ENCODE results near the gene SPATA31D1. TPM values are rescaled to one million over a fixed set of nuclear protein-coding genes. Genes with fewer than 3 reads are reported as not detected.

Gene SPATA31D1
- total RNA-seq, 1 donor from 2014 or later: not detected

DNA sequence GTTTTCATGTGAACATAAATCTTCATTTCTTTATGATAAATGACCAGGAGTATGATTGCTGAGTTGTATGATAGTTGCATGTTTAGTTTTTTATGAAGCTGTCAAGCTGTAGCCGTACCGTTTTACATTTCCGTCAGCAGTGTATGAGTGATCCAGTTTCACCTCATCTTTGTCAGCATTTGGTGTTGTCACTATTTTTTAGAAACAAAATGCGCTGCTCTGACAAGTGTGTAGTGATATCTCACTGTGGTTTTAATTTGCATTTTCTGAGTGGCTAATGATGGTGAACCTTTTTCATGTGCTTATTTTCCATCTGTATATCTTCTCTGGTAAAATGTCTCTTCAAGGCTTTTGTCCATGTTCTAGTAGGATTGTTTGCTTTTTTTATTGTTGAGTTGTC lies 6.7 kb upstream of the SPATA31D1 start:
- no peaks in the 10 kb centered on the region for H3K36me3 ChIP-seq (ENCODE audit: control insufficient read depth, insufficient read depth, low read length)
- no peaks in the 10 kb centered on the region for H3K27me3 ChIP-seq (ENCODE audit: control insufficient read depth, insufficient read depth, low read length)
- H3K4me3 ChIP-seq (ENCODE audit: low read depth, low read length): no peak overlapping the region
- DNase-seq (ENCODE audit: low read depth) (no peak), FAIRE-seq (no peak)
- no peak for TF ChIP-seq CTCF (IDR thresholded peaks at IDR 0.05; ENCODE audit: insufficient read depth, low read length, severe bottlenecking)

GRCh38 chr9:81984928-81985327 lies 3.6 kb upstream of the SPATA31D1 start:
- no peaks in the 10 kb centered on the region for H3K27me3 ChIP-seq (ENCODE audit: control insufficient read depth, insufficient read depth, low read length)
- no peaks in the 10 kb centered on the region for H3K36me3 ChIP-seq (ENCODE audit: control insufficient read depth, insufficient read depth, low read length)
- TF ChIP-seq CTCF (IDR thresholded peaks at IDR 0.05; ENCODE audit: insufficient read depth, low read length, severe bottlenecking): no peak
- no peak overlapping the region for H3K4me3 ChIP-seq (ENCODE audit: low read depth, low read length)
- no peak for FAIRE-seq
- DNase-seq (ENCODE audit: low read depth): no peak

- no peak for DNase-seq (ENCODE audit: low read depth)
- no peak for TF ChIP-seq CTCF (IDR thresholded peaks at IDR 0.05; ENCODE audit: insufficient read depth, low read length, severe bottlenecking)
- no peak overlapping the region for H3K4me3 ChIP-seq (ENCODE audit: low read depth, low read length)
- FAIRE-seq: no peak
- H3K27me3 ChIP-seq (ENCODE audit: control insufficient read depth, insufficient read depth, low read length): no peaks in the 10 kb centered on the region
- no peaks in the 10 kb centered on the region for H3K36me3 ChIP-seq (ENCODE audit: control insufficient read depth, insufficient read depth, low read length)
Measured at GRCh38 chr9:81986051-81986450, 2.5 kb upstream of the SPATA31D1 start.

DNA sequence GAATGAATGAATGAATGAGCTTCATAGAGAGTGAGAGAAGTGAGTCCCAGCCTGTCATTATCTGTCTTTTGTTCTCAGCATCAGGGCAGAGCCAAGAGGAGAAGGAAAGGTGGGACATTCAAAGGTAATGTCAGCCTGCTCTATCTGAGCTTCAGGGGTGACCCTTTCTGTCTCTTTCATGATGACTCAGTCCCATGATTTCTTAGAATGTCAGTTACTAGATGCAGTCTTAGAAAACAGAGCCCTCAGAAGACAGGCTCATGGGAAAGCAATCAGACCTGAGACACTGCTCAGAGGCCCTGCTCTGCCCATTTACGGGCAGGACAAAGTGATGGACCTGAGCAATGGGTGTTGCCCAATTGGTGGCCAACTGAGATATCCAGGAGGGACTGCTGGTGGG lies 1.1 kb downstream of the SPATA31D1 start:
- TF ChIP-seq CTCF (IDR thresholded peaks at IDR 0.05; ENCODE audit: insufficient read depth, low read length, severe bottlenecking): no peak
- no peak overlapping the region for H3K4me3 ChIP-seq (ENCODE audit: low read depth, low read length)
- FAIRE-seq: no peak
- no peak for DNase-seq (ENCODE audit: low read depth)
- no peaks in the 10 kb centered on the region for H3K27me3 ChIP-seq (ENCODE audit: control insufficient read depth, insufficient read depth, low read length)
- H3K36me3 ChIP-seq (ENCODE audit: control insufficient read depth, insufficient read depth, low read length): no peaks in the 10 kb centered on the region

- Histone ChIP-seq H3K4me3 (ENCODE audit: low read depth, low read length) (no peak overlapping the region), H3K36me3 (ENCODE audit: control insufficient read depth, insufficient read depth, low read length) (no peaks in the 10 kb centered on the region), H3K27me3 (ENCODE audit: control insufficient read depth, insufficient read depth, low read length) (no peaks in the 10 kb centered on the region)
- no peak for TF ChIP-seq CTCF (IDR thresholded peaks at IDR 0.05; ENCODE audit: insufficient read depth, low read length, severe bottlenecking)
- DNase-seq (ENCODE audit: low read depth): no peak
- FAIRE-seq: no peak
Measured at GRCh38 chr9:81993656-81994055, 5.1 kb downstream of the SPATA31D1 start.

DNA sequence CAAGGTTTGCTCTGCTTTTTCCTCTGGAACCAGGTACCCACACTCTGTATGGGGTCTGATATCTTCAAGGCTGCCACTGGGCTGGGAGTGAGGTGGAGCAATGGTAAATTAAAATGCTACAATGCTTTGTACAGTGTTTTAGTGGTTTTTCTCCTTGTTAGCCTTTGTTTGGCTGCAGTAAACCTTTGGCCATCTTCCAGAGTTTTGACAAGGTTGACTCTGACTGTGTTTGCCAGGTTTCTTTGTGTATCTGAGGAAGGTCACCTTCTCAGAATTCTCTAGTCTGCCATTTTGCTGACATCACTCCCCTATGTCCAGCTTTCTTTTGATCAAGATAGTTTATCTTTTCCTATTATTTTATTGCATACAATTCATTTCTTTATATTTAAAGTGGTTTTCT lies 11.2 kb downstream of the SPATA31D1 start:
- DNase-seq (ENCODE audit: low read depth): no peak
- Histone ChIP-seq H3K27me3 (ENCODE audit: control insufficient read depth, insufficient read depth, low read length) (no peaks in the 10 kb centered on the region), H3K4me3 (ENCODE audit: low read depth, low read length) (no peak overlapping the region), H3K36me3 (ENCODE audit: control insufficient read depth, insufficient read depth, low read length) (no peaks in the 10 kb centered on the region)
- TF ChIP-seq CTCF (IDR thresholded peaks at IDR 0.05; ENCODE audit: insufficient read depth, low read length, severe bottlenecking): no peak
- FAIRE-seq: no peak

All from bronchial epithelial cell (primary cell).